ENCODE measurements around the gene TBC1D3K.
"Not testable (repeated sequence)": the region's sequence is repeated elsewhere in the genome, so short reads cannot be mapped to it uniquely, and the experiment has no call there.

The TBC1D3K gene

GRCh38 chr17:37924115-37924514 is at the start of gene TBC1D3K:
Gene TBC1D3K, plus strand, starts transcription at chr17:37924415. Its CDS starts 1,585 bp downstream, at chr17:37926000.
- H3K4me1 Mint-ChIP-seq (ENCODE audit: low read depth); H3K4me3 Mint-ChIP-seq; H3K9me3 Mint-ChIP-seq; intact Hi-C loops (cut with micrococcal nuclease); H3K36me3 Mint-ChIP-seq (ENCODE audit: low read depth); H3K27ac Mint-ChIP-seq; H3K27me3 Mint-ChIP-seq: not testable (repeated sequence)

GRCh38 chr17:37884516-37884915 is 39.7 kb upstream of the TBC1D3K start:
- Mint-ChIP-seq H3K4me3 (no peak overlapping the region), H3K36me3 (ENCODE audit: low read depth) (no peaks in the 10 kb centered on the region)

GRCh38 chr17:37885136-37885535 is 39.1 kb upstream of the TBC1D3K start:
- H3K4me3 Mint-ChIP-seq = no peak overlapping the region
- intact Hi-C loops (cut with micrococcal nuclease) = no loop called here
- no peaks in the 10 kb centered on the region for H3K27me3 Mint-ChIP-seq
- no peaks in the 10 kb centered on the region for H3K36me3 Mint-ChIP-seq (ENCODE audit: low read depth)
- no peak overlapping the region for H3K27ac Mint-ChIP-seq
- no peaks in the 10 kb centered on the region for H3K4me1 Mint-ChIP-seq (ENCODE audit: low read depth)
- H3K9me3 Mint-ChIP-seq = no peaks in the 10 kb centered on the region

More at GRCh38 chr17:37884516-37884915, 39.7 kb upstream of the TBC1D3K start:
- H3K27me3 Mint-ChIP-seq = no peaks in the 10 kb centered on the region
- no peaks in the 10 kb centered on the region for H3K4me1 Mint-ChIP-seq (ENCODE audit: low read depth)
- no peaks in the 10 kb centered on the region for H3K9me3 Mint-ChIP-seq
- intact Hi-C loops (cut with micrococcal nuclease) = no loop called here
- no peak overlapping the region for H3K27ac Mint-ChIP-seq

GRCh38 chr17:37888881-37889280 is 35.3 kb upstream of the TBC1D3K start:
- H3K27ac Mint-ChIP-seq = no peak overlapping the region
- H3K4me3 Mint-ChIP-seq = no peak overlapping the region
- H3K27me3 Mint-ChIP-seq = no peaks in the 10 kb centered on the region
- no peaks in the 10 kb centered on the region for H3K4me1 Mint-ChIP-seq (ENCODE audit: low read depth)
- intact Hi-C loops (cut with micrococcal nuclease) = no loop called here
- H3K36me3 Mint-ChIP-seq (ENCODE audit: low read depth) = no peaks in the 10 kb centered on the region
- no peaks in the 10 kb centered on the region for H3K9me3 Mint-ChIP-seq

- intact Hi-C loops (cut with micrococcal nuclease); H3K27me3 Mint-ChIP-seq; H3K27ac Mint-ChIP-seq; H3K4me3 Mint-ChIP-seq; H3K4me1 Mint-ChIP-seq (ENCODE audit: low read depth); H3K36me3 Mint-ChIP-seq (ENCODE audit: low read depth); H3K9me3 Mint-ChIP-seq: not testable (repeated sequence)
Observed at GRCh38 chr17:37896961-37897360, 27.3 kb upstream of the TBC1D3K start.

Measured in dendritic cell treated with granulocyte-macrophage colony-stimulating factor and Interleukin-4, amounts not matched to agents 40 ng/mL and 50 ng/mL, for 4 days (primary cell).